ENCODE results near the gene ATP2B2.

Gene ATP2B2

GRCh38 chr3:10434144-10434937, 71.0 kb downstream of the ATP2B2 start:
- in situ Hi-C loops (cut with MboI; ENCODE audit: low sequenced_read_pairs): no loop called here

GRCh38 chr3:10432931-10433330, 72.5 kb downstream of the ATP2B2 start:
- in situ Hi-C loops (cut with MboI; ENCODE audit: low sequenced_read_pairs): no loop called here

GRCh38 chr3:10432156-10432845, 73.1 kb downstream of the ATP2B2 start:
- in situ Hi-C loops (cut with MboI; ENCODE audit: low sequenced_read_pairs): no loop called here

GRCh38 chr3:10430805-10431204, 74.6 kb downstream of the ATP2B2 start:
- in situ Hi-C loops (cut with MboI; ENCODE audit: low sequenced_read_pairs): no loop called here

- in situ Hi-C loops (cut with MboI; ENCODE audit: low sequenced_read_pairs): no loop called here
Observed at GRCh38 chr3:10428406-10429091, 76.8 kb downstream of the ATP2B2 start.

GRCh38 chr3:10426346-10427220, 78.8 kb downstream of the ATP2B2 start:
- in situ Hi-C loops (cut with MboI; ENCODE audit: low sequenced_read_pairs): no loop called here

GRCh38 chr3:10423171-10423882, 82.1 kb downstream of the ATP2B2 start:
- in situ Hi-C loops (cut with MboI; ENCODE audit: low sequenced_read_pairs): no loop called here

- in situ Hi-C loops (cut with MboI; ENCODE audit: low sequenced_read_pairs): no loop called here
Observed at GRCh38 chr3:10421996-10422395, 83.4 kb downstream of the ATP2B2 start.

GRCh38 chr3:10420745-10421475, 84.5 kb downstream of the ATP2B2 start:
- in situ Hi-C loops (cut with MboI; ENCODE audit: low sequenced_read_pairs): no loop called here

GRCh38 chr3:10419637-10420232, 85.7 kb downstream of the ATP2B2 start:
- in situ Hi-C loops (cut with MboI; ENCODE audit: low sequenced_read_pairs): no loop called here

GRCh38 chr3:10417847-10418246, 87.5 kb downstream of the ATP2B2 start:
- in situ Hi-C loops (cut with MboI; ENCODE audit: low sequenced_read_pairs): no loop called here

- in situ Hi-C loops (cut with MboI; ENCODE audit: low sequenced_read_pairs): no loop called here
Observed at GRCh38 chr3:10416730-10417300, 88.6 kb downstream of the ATP2B2 start.

GRCh38 chr3:10413041-10413440, 92.3 kb downstream of the ATP2B2 start:
- in situ Hi-C loops (cut with MboI; ENCODE audit: low sequenced_read_pairs): no loop called here

GRCh38 chr3:10411598-10412332, 93.6 kb downstream of the ATP2B2 start:
- in situ Hi-C loops (cut with MboI; ENCODE audit: low sequenced_read_pairs): no loop called here

- in situ Hi-C loops (cut with MboI; ENCODE audit: low sequenced_read_pairs): no loop called here
Observed at GRCh38 chr3:10410383-10411002, 94.9 kb downstream of the ATP2B2 start.

GRCh38 chr3:10408680-10409079, 96.7 kb downstream of the ATP2B2 start:
- in situ Hi-C loops (cut with MboI; ENCODE audit: low sequenced_read_pairs): no loop called here

- in situ Hi-C loops (cut with MboI; ENCODE audit: low sequenced_read_pairs): no loop called here
Observed at GRCh38 chr3:10407361-10407760, 98.0 kb downstream of the ATP2B2 start.

- in situ Hi-C loops (cut with MboI; ENCODE audit: low sequenced_read_pairs): no loop called here
Observed at GRCh38 chr3:10406414-10406813, 99.0 kb downstream of the ATP2B2 start.

Measured in hTERT RPE-1 (cell line).